Retinal pigment epithelial cell (primary cell): ENCODE data around the gene DNAH8.

Source experiments
- DNase-seq: peaks from one replicate; pipeline ENCODE4 v3.0.0-alpha.2; 2010; ENCODE audit warnings: low read depth
- H3K4me3 ChIP-seq: 2 replicates; pipeline ENCODE4 v1.5.1; 2011; ENCODE audit warnings: mild to moderate bottlenecking, low read length, control low read depth, moderate library complexity
- CTCF ChIP-seq: conservative IDR thresholded peaks from 2 replicates; pipeline ENCODE4 v1.5.1; 2011; ENCODE audit warnings: low read depth, low read length, control low read depth, inconsistent platforms

DNAH8 gene

GRCh38 chr6:38678178-38678760 lies 36.8 kb upstream of the DNAH8 start:
- DNase-seq = no peak

GRCh38 chr6:38679668-38680067 lies 35.4 kb upstream of the DNAH8 start:
- DNase-seq = no peak
- no peak overlapping the region for H3K4me3 ChIP-seq
- no peak for TF ChIP-seq CTCF

More at GRCh38 chr6:38678178-38678760, 36.8 kb upstream of the DNAH8 start:
- TF ChIP-seq CTCF = no peak
- no peak overlapping the region for H3K4me3 ChIP-seq

GRCh38 chr6:38681850-38682249 lies 33.3 kb upstream of the DNAH8 start:
- no peak overlapping the region for H3K4me3 ChIP-seq
- TF ChIP-seq CTCF = no peak
- no peak for DNase-seq

- no peak for TF ChIP-seq CTCF
- DNase-seq = no peak
- H3K4me3 ChIP-seq = no peak overlapping the region
These were observed 30.9 kb upstream of the DNAH8 start for GRCh38 chr6:38684237-38684636.

- TF ChIP-seq CTCF = no peak
- no peak overlapping the region for H3K4me3 ChIP-seq
These were observed 30.2 kb upstream of the DNAH8 start for GRCh38 chr6:38684904-38685303.

GRCh38 chr6:38686270-38687042 lies 28.7 kb upstream of the DNAH8 start:
- no peak overlapping the region for H3K4me3 ChIP-seq
- no peak for TF ChIP-seq CTCF
- no peak for DNase-seq

More at GRCh38 chr6:38684904-38685303, 30.2 kb upstream of the DNAH8 start:
- DNase-seq = no peak

- no peak overlapping the region for H3K4me3 ChIP-seq
- TF ChIP-seq CTCF = no peak
- DNase-seq = no peak
These were observed 28.1 kb upstream of the DNAH8 start for GRCh38 chr6:38687043-38687353.
